Activated CD8-positive, alpha-beta T cell treated with anti-CD3 and anti-CD28 coated beads for 36 hours (primary cell): Measurements from ENCODE around the gene RAB27B. TPM values are rescaled to one million over a fixed set of nuclear protein-coding genes. Genes with fewer than 3 reads are reported as not detected.

Source experiments
- ATAC-seq: fragments of 200-7000 bp; cut with Tn5 transposase; one replicate; pipeline ENCODE4 v1.10.0; 2021; ENCODE audit warnings: mild to moderate bottlenecking, moderate library complexity
- CTCF ChIA-PET: fragments of 350-600 bp; sonication (Branson Sonifier 250); formaldehyde crosslinking; loops from one replicate; lab custom pipeline; 2021; ENCODE audit warnings: antibody characterized with exemption; lab: Charles Lee
- POLR2A ChIA-PET: fragments of 350-600 bp; sonication (Branson Sonifier 250); formaldehyde crosslinking; loops from one replicate; lab custom pipeline; 2021; ENCODE audit warnings: antibody characterized with exemption; lab: Charles Lee
- DNase-seq: peaks from one replicate; pipeline ENCODE4 v3.0.0-alpha.2; 2020
- H3K27ac Mint-ChIP-seq: one replicate; pipeline ENCODE4 v1.8.0; 2021; ENCODE audit warnings: mild to moderate bottlenecking, mixed read lengths
- H3K27me3 Mint-ChIP-seq: one replicate; pipeline ENCODE4 v1.8.0; 2021; ENCODE audit warnings: mixed read lengths
- H3K36me3 Mint-ChIP-seq: one replicate; pipeline ENCODE4 v1.8.0; 2021; ENCODE audit warnings: low read depth, mixed read lengths
- H3K4me1 Mint-ChIP-seq: one replicate; pipeline ENCODE4 v1.8.0; 2021; ENCODE audit warnings: low read depth, mixed read lengths
- H3K4me3 Mint-ChIP-seq: one replicate; pipeline ENCODE4 v1.8.0; 2021; ENCODE audit warnings: mild to moderate bottlenecking, moderate library complexity, mixed read lengths
- H3K9me3 Mint-ChIP-seq: one replicate; pipeline ENCODE4 v1.8.0; 2021; ENCODE audit warnings: mixed read lengths
- intact Hi-C: fragments of 100-400 bp; cut with micrococcal nuclease; formaldehyde crosslinking; loops from one replicate; pipeline ENCODE4 v1.10.0; 2022
- total RNA-seq, 2 experiments: library from RNA; stranded (reverse); gene quantifications; one replicate each; pipeline ENCODE4 v1.2.3, GENCODE V29; 2021
- TF ChIP-seq, protein P1 (sequence below): fragments of 200-600 bp; IDR thresholded peaks from one replicate; pipeline ENCODE4 v1.8.0; 2022; ENCODE audit warnings: antibody characterized with exemption, mild to moderate bottlenecking

RAB27B gene, protein sequence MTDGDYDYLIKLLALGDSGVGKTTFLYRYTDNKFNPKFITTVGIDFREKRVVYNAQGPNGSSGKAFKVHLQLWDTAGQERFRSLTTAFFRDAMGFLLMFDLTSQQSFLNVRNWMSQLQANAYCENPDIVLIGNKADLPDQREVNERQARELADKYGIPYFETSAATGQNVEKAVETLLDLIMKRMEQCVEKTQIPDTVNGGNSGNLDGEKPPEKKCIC
- not detected for total RNA-seq

DNA sequence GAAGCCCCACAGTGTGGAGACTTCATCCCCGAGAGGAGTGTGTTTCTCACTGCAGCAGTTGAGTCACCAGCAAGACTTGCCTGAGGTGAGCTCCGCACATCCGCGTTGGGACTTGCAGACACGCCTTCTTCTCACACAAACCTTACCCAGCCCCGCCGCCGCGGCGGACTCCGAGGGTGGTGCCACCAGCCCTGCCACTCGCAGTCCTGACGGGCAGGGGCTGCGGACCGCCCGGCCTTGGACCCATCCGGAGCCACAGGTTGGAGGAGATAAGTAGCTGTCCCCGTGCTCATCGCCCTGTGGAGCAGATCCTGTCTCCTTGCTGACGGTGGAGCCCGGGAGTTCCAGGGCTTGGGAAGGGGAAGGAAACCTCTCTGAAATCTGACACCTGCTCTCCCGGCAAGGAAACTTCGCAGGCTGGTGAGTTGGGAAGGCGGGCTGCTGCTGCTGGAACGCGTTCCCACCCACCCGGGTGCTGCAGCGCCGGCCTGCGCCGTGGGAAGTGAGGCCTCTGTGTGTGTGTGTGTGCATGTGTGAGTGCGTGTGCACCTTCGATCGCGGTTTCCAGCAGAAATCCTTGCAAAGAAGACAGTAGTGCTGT is at the start of gene RAB27B:
TSS of gene RAB27B (plus strand) at position 197 of the 601 bp plus-strand sequence. CDS start 49,109 bp downstream, outside the sequence.
- no peaks in the 10 kb centered on the region for H3K36me3 Mint-ChIP-seq
- H3K27ac Mint-ChIP-seq = no peak within 1 kb of the TSS
- CTCF ChIA-PET = interaction anchor here (1.1 kb wide), 1 partner anchor 21 kb away, joined by 3 read pairs; no protein-coding TSS in a partner anchor
- H3K4me1 Mint-ChIP-seq = peaks cover 9% of the 10 kb centered on the region
- DNase-seq (peak; percentile 78), ATAC-seq (peak; percentile 100)
- intact Hi-C loops = no loop called here
- TF ChIP-seq, protein P1, sequence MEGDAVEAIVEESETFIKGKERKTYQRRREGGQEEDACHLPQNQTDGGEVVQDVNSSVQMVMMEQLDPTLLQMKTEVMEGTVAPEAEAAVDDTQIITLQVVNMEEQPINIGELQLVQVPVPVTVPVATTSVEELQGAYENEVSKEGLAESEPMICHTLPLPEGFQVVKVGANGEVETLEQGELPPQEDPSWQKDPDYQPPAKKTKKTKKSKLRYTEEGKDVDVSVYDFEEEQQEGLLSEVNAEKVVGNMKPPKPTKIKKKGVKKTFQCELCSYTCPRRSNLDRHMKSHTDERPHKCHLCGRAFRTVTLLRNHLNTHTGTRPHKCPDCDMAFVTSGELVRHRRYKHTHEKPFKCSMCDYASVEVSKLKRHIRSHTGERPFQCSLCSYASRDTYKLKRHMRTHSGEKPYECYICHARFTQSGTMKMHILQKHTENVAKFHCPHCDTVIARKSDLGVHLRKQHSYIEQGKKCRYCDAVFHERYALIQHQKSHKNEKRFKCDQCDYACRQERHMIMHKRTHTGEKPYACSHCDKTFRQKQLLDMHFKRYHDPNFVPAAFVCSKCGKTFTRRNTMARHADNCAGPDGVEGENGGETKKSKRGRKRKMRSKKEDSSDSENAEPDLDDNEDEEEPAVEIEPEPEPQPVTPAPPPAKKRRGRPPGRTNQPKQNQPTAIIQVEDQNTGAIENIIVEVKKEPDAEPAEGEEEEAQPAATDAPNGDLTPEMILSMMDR = no peak
- no peaks in the 10 kb centered on the region for H3K9me3 Mint-ChIP-seq
- H3K27me3 Mint-ChIP-seq = peaks cover 17% of the 10 kb centered on the region
- peak within 1 kb of the TSS; percentile 54 for H3K4me3 Mint-ChIP-seq
- POLR2A ChIA-PET = interaction anchor here (1.1 kb wide), 1 partner anchor 110 kb away, joined by 4 read pairs; no protein-coding TSS in a partner anchor

DNA sequence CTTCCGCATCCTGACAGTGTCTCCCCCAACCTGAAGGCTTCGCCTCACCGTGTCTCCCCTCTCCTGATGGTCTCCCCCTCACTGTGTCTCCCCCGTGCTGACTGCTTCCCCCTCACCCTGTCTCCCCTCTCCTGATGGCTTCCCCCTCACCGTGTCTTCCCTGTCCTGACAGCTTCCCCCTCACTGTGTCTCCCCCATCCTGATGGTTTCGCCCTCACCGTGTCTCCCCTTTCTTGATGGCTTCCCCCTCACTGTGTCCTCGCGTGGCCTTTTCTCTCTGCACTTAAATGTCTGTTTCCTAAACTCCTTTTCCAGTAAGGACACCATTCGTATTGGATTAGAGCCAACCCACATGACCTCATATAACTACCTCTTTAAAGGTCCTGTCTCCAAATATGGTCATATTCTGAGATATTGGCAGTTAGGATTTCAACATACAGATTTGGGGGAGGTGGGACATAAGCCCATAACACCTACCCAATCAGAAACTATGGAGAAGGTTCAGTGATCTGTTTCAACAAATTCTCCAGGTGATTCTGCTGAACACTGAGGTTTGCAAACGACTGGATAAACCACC is 47.9 kb upstream of the RAB27B start:
- CTCF ChIA-PET = no interaction called here
- DNase-seq = no peak
- no peak for ATAC-seq
- TF ChIP-seq, protein P1 = no peak
- Mint-ChIP-seq H3K27ac (no peak overlapping the region), H3K9me3 (no peaks in the 10 kb centered on the region), H3K36me3 (no peaks in the 10 kb centered on the region), H3K4me1 (peaks cover 2% of the 10 kb centered on the region), H3K4me3 (no peak overlapping the region), H3K27me3 (no peaks in the 10 kb centered on the region)
- intact Hi-C loops = no loop called here
- POLR2A ChIA-PET = no interaction called here

DNA sequence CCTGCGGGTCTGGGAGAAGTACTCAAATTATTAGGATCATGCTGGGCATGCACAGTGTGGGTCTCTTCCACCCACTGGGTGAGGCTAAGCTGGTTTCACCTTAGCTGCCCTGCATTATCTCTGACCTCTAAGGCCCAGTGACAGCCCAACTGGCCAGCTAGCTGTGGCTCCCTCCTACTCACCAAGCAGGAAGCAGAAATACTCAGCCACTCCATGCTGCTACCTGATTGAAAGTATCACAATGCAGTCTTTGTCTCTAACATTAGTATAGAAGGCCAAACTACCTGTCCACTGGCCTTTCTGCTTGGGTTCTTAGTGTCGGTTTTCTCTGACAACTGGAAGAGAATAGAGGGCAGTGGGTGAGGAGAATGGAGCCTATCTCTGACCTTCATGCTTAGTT is 47.3 kb upstream of the RAB27B start:
- TF ChIP-seq, protein P1 = no peak
- no peak overlapping the region for H3K4me3 Mint-ChIP-seq

DNA sequence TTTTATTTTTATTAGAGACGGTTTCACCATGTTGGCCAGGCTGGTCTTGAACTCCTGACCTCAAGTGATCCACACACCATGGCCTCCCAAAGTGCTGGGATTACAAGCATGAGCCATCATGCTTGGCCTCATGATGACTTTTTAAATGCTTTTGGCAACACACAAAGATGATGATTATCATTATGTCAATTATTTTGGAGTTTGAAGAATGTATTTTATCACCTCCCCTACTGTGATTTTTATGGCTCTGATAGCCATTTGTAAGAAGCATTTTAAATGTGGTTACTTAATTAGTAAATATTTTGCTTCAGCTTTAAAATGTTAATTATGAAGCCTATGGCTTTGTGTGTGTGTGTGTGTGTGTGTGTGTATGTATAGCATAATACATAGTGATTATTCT is 45.1 kb upstream of the RAB27B start:
- intact Hi-C loops = no loop called here
- Mint-ChIP-seq H3K36me3 (no peaks in the 10 kb centered on the region), H3K27ac (no peak overlapping the region), H3K4me3 (no peak overlapping the region), H3K9me3 (no peaks in the 10 kb centered on the region), H3K4me1 (no peaks in the 10 kb centered on the region), H3K27me3 (no peaks in the 10 kb centered on the region)
- no peak for DNase-seq
- TF ChIP-seq, protein P1 = no peak
- CTCF ChIA-PET = no interaction called here
- no peak for ATAC-seq
- POLR2A ChIA-PET = no interaction called here

More for the DNA sequence above, 47.3 kb upstream of the RAB27B start:
- Mint-ChIP-seq H3K4me1 (peaks cover 2% of the 10 kb centered on the region), H3K27ac (no peak overlapping the region), H3K9me3 (no peaks in the 10 kb centered on the region), H3K36me3 (no peaks in the 10 kb centered on the region), H3K27me3 (no peaks in the 10 kb centered on the region)
- ChIA-PET POLR2A (no interaction called here), CTCF (no interaction called here)
- DNase-seq (no peak), ATAC-seq (no peak)
- intact Hi-C loops = no loop called here

DNA sequence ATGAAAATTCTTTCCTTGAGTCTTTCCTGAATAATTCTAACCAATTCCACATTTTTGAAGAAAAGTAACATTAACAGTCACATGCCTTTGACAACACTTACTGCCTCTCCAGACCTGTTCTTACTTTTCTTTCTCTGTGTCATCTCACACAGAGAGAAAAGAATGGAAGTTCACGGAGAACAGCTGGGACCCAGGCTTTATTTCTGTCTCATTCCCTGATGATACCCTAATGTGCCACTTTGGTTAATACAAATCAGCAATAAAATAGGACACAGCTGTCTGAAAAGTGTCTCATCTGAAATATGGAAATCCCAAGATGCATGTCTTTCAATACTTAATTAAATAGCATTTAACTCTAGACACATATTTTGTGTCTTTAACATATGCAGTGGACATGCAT is 42.1 kb upstream of the RAB27B start:
- TF ChIP-seq, protein P1 = no peak
- Mint-ChIP-seq H3K4me3 (no peak overlapping the region), H3K9me3 (no peaks in the 10 kb centered on the region), H3K27ac (no peak overlapping the region), H3K27me3 (no peaks in the 10 kb centered on the region), H3K4me1 (no peaks in the 10 kb centered on the region), H3K36me3 (no peaks in the 10 kb centered on the region)
- intact Hi-C loops = no loop called here
- POLR2A ChIA-PET = no interaction called here
- ATAC-seq (no peak), DNase-seq (no peak)
- CTCF ChIA-PET = no interaction called here
